ENCODE measurements around the gene MELTF.
"Not testable (repeated sequence)": the region's sequence is repeated elsewhere in the genome, so short reads cannot be mapped to it uniquely, and the experiment has no call there.

The MELTF gene

DNA sequence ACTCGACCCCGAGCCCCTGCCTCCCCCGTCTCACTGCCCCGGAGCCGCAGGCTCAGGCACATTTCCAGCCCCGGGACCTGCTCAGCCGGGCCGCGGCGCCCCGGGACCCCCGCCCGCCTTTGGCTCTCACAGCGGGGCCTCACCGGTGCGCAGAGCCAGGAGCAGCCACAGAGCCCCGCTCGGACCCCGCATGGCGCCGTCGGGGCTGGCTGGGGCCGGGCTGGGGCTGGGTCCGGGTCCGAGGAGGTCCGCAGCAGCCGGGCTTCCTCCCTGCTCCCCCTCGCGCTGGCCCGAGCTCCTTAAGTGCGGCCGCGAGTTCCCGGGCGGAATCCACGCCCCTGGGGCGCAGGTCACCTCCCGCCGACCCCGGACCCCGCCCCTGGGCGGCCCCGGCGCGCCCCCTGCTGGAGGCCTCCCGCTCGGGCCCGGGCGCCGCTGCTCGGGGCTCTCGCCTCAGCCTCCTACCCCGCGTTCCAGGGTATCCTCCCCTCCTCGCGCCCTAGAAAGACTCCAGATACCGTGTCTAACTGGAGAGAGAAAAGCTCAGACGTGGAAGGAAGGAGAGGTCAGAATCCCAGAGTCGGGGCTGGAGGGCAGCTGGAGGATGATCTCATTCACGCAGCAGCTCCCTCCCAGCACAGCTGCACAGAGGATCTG, at the start of gene MELTF:
Gene MELTF (minus strand): TSS at position 307 of the 657 bp plus-strand sequence. CDS start 115 bp downstream, at position 192.
- DNase-seq: peak; percentile 46

DNA sequence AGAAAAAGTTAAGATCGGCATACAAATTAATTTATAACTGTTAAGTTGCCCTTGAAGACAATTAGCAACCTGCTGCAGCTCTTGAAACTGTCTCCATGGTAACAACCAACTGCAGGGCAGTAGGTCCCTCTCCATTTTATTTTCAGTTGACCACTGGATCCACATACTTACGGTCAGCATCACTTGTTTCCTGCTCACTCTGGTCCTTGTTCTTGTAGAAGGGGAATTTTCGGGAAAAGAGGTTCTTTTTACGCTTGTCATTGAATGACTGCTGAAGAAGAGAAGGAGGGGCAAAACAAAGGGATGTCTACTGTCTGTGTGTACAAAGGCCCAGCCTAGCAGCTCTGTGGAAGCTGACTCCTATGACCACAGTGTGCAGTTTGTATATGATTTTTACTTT, 46.8 kb upstream of the MELTF start:
- no peak for DNase-seq

GRCh38 chr3:197068077-197068476, 38.5 kb upstream of the MELTF start:
- no peak for DNase-seq

DNA sequence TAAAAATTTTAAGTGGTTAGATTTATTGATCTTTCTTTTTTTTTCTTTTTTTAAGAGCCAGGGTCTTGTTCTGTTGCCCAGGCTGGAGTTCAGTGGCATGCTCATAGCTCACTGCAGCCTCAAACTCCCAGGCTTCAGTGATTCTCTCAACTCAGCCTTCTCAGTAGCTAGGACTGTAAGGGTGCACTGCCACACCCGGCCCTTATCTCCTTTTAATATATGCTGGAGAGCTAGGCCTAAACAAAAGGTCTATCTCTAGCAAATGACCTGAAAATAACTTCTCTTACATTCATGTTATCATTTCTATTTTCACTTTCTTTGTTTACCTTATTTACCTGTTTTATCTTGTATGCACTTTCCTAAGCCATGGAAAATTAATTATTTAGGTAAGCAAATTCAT, 35.2 kb upstream of the MELTF start:
- DNase-seq: no peak

- no peak for DNase-seq
Measured at GRCh38 chr3:197062446-197062845, 32.8 kb upstream of the MELTF start.

DNA sequence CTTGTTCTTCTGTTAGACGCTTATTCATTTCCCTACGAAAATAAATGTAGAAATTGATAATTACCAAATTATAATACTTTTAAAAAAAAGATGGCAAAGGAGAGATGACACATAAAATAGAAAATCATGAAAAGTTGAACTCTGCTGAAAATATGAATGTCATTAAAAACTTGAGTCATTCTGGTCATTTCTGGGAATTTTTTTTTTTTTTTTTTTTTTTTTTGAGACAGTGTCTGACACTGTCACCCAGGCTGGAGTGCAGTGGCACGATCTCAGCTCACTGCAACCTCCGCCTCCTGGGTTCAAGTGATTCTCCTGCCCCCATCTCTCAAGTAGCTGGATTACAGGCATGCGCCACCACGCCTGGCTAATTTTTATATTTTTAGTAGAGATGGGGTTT, 22.0 kb upstream of the MELTF start:
- not testable (repeated sequence) for DNase-seq

DNA sequence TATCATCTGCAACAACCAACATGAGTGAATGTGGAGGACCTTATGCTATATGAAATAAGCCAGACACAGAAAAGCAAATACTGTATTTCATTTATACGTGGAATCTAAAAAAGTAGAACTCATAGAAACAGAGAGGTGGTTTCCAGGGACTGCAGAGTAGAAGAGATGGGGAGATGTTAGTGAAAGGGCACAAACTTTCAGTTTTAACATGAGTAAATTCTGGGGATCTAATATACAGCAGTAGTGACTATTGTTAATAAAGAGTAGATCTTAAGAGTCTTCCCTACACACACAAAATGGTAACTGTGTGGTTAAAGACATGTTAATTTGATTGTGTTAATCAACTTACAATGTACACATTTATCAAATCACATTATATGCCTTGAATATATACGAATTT, 20.9 kb upstream of the MELTF start:
- no peak for DNase-seq

- no peak for DNase-seq
Measured at GRCh38 chr3:197042539-197042938, 12.9 kb upstream of the MELTF start.

DNA sequence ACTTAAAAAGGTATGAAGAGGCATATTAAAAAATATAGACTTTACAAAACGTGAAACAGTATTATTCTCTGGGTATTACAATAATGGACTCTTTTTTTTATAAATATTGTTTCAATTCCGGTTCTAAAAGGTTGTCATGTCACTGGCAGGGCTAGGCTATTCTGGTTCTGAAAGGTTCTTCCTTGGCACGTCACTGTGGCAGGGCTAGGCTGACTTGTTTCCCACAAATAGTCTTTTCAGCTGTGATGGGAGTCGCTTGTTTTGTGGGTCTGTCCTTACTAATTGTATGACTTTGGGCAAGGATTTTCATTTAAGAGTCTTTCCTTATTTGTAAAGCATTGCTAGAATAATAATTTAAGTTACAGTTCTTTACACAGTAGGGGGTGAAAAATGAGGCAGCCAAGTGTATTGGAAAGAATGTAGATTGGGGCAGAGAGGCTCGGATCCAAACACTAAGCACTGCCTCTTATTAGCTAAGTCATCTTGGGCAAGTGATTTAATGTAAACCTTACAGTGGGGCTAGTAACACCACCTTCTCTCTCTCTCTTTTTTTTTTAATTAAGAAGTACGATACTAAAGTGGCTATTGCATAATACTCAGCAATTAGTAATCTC, 12.4 kb upstream of the MELTF start:
- no peak for DNase-seq

GRCh38 chr3:197040658-197041057, 11.0 kb upstream of the MELTF start:
- no peak for DNase-seq

- no peak for DNase-seq
Measured at GRCh38 chr3:197038679-197039462, 9.3 kb upstream of the MELTF start.

GRCh38 chr3:197035577-197035976, 6.0 kb upstream of the MELTF start:
- DNase-seq: no peak

GRCh38 chr3:197034778-197035177, 5.2 kb upstream of the MELTF start:
- not testable (repeated sequence) for DNase-seq

GRCh38 chr3:197033764-197034163, 4.1 kb upstream of the MELTF start:
- DNase-seq: not testable (repeated sequence)

DNA sequence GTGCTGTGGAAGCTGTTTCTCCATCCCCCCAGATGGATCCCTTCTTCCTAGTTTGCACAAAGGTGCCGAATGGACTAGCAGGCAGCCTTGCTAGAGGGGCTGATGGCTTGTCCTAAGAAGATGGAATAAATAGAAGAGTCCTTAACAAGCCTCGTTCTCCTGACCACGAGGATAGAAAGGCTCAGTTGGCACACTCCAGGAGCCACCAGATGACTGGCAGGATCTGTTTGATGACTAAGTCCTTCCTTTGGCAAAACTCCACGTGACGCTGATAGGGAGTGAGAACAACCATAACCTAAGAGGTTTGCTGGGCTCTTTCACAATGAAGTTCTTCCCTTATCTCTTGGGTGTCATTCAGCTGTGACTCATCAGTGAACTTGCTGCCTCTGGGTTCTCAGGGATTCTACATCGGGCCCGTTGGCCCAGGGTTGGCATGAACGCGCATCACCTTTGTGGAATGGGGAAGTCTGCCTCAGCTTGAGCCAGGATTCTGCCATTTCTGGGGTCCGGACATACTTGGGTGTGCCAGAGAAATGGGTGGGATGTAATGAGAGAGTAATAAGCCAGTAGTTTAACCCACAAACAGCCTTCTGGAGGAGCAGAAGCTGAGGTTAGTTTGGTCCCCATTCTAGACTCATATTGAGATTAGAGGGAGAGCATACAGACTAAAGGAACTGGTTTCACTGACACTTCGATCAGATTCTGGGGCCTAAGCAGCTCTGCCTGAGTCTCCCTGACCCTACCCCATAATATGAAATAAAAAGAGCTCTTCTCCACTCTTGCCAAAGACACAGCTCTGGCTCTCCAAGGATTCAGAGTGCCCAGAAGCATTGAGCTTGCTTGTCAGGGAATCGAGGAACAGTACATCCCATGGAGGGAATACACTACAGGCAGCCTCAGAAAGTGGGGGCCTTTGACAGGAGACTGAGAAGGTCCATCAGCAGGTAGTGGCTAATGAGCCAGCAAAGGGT, 2.0 kb upstream of the MELTF start:
- no peak for DNase-seq

- no peak for DNase-seq
Measured at GRCh38 chr3:197030379-197031314, 1.0 kb upstream of the MELTF start.

DNA sequence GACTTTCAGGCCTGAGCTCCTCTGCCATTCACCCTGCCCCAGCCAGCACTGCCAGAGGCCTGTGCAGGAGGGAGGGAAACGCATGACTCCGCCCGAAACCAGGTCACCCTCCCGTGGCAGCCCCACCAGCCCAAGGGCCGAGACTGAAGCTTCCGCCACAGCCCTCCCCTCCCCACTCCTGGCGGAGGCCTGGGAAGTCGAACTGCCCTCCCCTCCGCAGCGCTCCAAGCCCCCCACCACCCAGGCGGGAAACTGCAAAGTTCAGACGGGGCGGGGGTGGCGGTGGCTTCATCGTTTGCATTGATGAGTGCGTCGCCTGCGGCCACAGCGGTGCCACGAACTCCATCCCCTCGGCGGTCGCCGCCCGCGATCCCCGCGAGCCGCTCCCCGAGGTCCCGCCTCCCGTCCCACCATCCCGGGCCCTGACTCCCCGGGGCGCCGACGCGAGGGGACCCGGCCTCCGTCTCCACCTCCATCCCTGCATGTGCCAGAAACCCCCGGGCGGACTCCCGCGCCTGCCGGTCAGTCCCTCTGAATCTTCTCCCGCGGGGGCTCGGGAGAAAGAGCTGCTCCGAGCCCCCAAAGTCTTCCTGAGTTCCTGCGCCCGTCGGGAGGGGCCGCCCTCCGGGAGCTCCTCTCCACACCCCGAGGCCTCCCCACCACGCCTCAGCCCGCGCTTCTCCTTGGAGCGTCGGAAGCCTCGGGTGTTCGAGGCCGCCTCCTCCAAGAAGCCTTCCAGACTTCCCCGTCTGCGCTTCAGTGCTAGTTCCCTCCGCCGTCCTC, 698 bp downstream of the MELTF start:
- DNase-seq: no peak

DNA sequence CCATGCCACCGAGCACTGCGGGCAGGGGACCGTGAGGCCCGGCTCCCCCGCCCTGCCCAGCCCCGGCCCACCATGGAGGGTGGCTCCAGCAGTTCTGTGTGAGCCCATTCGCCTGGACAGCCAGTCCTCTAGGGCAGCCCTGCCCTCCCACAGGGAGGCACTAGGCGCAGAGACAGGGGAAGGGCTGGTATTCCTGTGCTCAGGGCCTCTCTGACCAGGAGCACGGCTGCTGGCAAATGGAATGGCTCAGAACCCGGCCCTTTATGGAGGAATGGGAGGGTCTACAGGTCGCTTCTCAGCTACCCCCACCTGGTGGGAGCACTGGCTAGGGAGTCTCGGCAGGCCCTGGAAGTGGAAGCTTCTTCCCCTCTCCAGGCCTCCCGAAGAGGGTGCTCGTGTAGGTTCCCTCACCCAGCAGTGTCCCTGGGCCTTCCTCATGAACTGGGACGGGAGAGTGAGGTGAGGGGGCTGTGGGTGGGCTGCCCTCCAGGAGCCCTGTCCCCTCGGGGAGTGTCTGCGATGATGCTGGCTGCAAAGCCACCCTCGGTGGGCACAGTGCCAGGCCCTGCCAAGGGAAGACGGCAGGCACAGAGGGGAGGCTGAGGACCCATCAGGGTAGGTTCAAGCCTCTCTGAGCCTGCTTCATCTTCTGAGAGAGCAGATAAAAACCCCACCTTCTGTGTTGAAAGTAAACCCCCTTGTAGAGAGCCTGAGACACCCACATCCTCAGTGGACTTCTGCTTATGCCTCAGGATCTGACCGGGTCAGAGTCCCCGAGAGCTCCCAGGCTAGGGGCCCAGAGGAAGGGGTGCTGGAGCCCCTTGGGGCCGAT, 1.5 kb downstream of the MELTF start:
- no peak for DNase-seq

- no peak for DNase-seq
Measured at GRCh38 chr3:197027151-197027895, 2.3 kb downstream of the MELTF start.

All from NCI-H510A (cell line).